Measurements from ENCODE around the gene LAMP5. TPM values are rescaled to one million over a fixed set of nuclear protein-coding genes. Genes with fewer than 3 reads are reported as not detected.

Gene LAMP5
- total RNA-seq, 2 donors from 2014 or later, result 0.14 to 0.34 TPM

DNA sequence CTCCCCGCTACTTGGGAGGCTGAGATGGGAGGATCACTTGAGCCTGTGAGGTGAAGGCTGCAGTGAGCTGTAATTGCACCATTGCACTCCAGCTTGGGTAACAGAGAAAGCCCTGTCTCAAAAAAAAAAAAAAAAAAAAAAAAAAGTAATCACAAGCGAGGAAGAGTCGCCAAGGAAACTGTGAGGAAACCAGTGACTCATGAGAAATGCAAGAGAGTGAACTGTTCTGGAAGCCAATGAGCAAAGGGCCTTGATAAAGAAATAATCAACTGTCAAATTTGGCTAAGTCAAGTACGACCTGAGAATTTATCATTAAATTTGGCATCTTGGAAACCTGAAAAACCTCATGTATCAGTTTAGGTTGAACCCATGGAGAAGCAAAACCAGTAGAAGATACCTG, 16.1 kb upstream of the LAMP5 start:
- Histone ChIP-seq H3K9me3 (no peaks in the 10 kb centered on the region), H3K27ac (no peak overlapping the region), H3K4me1 (replicated peaks) (no peaks in the 10 kb centered on the region), H3K27me3 (replicated peaks; ENCODE audit: insufficient read depth) (no peaks in the 10 kb centered on the region), H3K36me3 (no peaks in the 10 kb centered on the region), H3K4me3 (no peak overlapping the region)
- 92% methylated on average over 4 of the region's 4 CpGs for WGBS
- no peak for DNase-seq (ENCODE audit: low spot score)
- TF ChIP-seq, protein P1, sequence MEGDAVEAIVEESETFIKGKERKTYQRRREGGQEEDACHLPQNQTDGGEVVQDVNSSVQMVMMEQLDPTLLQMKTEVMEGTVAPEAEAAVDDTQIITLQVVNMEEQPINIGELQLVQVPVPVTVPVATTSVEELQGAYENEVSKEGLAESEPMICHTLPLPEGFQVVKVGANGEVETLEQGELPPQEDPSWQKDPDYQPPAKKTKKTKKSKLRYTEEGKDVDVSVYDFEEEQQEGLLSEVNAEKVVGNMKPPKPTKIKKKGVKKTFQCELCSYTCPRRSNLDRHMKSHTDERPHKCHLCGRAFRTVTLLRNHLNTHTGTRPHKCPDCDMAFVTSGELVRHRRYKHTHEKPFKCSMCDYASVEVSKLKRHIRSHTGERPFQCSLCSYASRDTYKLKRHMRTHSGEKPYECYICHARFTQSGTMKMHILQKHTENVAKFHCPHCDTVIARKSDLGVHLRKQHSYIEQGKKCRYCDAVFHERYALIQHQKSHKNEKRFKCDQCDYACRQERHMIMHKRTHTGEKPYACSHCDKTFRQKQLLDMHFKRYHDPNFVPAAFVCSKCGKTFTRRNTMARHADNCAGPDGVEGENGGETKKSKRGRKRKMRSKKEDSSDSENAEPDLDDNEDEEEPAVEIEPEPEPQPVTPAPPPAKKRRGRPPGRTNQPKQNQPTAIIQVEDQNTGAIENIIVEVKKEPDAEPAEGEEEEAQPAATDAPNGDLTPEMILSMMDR (IDR thresholded peaks at IDR 0.05), result no peak
- TF ChIP-seq POLR2A (IDR thresholded peaks at IDR 0.05) (no peak), POLR2AphosphoS5 (IDR thresholded peaks at IDR 0.05) (no peak)
- intact Hi-C loops (cut with DNase I), result no loop called here

DNA sequence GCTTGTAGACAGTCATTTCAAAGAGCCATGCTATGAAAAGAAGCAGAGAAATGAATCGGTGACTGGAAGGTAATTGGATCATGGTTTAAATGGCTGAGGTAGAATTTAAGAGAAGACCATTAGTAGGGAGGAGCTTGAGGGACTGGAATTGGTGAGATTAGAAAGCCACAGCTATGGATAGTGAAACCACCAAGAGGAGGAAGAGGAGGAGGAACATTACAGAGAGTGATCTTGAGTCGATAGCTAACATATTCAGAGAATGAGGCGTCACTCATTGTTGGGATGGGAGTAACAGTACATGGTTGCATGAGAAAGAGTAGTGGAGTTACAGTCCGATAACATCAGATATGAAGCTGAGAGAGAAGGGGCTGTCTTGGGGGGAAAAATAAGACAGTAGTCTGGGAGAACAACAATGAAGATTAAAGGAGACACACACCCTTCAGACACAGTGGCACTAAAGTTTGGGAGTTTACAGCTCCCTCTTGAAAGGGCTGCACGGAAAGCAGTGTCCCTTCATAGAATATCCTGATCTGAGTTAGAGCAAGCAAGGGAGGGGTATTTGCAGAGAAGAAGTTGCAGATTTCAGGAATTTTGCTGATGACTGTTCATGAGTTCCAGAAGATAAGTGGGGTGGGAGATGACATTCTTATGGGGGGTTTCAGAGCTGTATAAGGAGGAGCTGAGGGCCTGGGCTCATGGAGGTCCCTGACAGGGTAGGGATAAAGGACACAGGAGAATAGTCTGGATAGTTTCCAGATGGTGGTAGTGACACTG, 15.1 kb upstream of the LAMP5 start:
- WGBS, result 93% methylated on average over 5 of the region's 5 CpGs
- no peaks in the 10 kb centered on the region for H3K9me3 ChIP-seq
- intact Hi-C loops (cut with DNase I), result no loop called here
- H3K4me1 ChIP-seq (replicated peaks), result no peaks in the 10 kb centered on the region
- no peaks in the 10 kb centered on the region for H3K36me3 ChIP-seq
- H3K27ac ChIP-seq, result no peak overlapping the region
- no peak for DNase-seq (ENCODE audit: low spot score)
- no peak overlapping the region for H3K4me3 ChIP-seq
- no peaks in the 10 kb centered on the region for H3K27me3 ChIP-seq (replicated peaks; ENCODE audit: insufficient read depth)
- TF ChIP-seq POLR2A (IDR thresholded peaks at IDR 0.05), result no peak

DNA sequence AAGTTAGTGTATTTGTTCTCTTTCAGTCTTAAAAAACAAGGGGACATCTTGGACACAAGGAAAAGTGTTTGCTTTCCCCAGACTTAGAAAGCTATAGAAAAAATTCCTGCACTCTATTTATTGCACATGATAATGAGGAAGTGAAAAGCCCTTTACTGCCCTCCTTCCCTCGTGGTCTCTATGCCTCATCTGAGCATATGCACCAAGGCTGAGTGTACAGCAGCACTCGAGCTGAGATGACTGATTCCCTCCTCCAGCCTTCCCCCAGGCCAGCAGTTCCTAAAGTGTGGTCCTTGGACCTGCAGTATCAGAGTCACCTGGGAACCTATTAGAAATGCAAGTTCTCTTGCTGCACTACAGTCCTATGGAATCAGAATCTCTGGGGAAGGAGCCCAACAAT, 14.3 kb upstream of the LAMP5 start:
- TF ChIP-seq, protein P1 (IDR thresholded peaks at IDR 0.05), result no peak
- no peak for TF ChIP-seq POLR2A (IDR thresholded peaks at IDR 0.05)
- no peak for TF ChIP-seq POLR2AphosphoS5 (IDR thresholded peaks at IDR 0.05)
- H3K27ac ChIP-seq, result no peak overlapping the region
- H3K4me3 ChIP-seq, result no peak overlapping the region
- intact Hi-C loops (cut with DNase I), result no loop called here
- no peaks in the 10 kb centered on the region for H3K9me3 ChIP-seq
- H3K4me1 ChIP-seq (replicated peaks), result no peaks in the 10 kb centered on the region
- 37% methylated on average over 2 of the region's 2 CpGs for WGBS
- no peaks in the 10 kb centered on the region for H3K27me3 ChIP-seq (replicated peaks; ENCODE audit: insufficient read depth)
- H3K36me3 ChIP-seq, result no peaks in the 10 kb centered on the region
- DNase-seq (ENCODE audit: low spot score), result no peak

DNA sequence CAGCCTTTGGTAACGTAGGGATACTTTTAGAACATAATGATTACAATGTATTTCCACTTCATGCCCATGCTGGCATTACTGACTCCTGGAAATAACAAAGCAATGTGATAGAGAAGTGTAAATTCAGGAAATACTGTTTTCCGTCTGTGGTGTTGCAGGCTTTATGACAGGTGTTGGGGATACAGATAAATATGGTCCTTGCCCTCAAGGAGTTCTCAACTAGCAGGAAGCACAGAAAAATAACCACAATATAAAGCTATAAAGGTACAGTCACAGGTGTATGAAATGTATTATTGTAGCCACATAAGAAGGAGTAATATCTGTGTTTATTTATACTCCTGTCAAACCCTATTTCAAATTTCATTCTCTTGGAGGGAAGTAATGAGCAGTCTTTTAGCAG, 12.9 kb upstream of the LAMP5 start:
- Histone ChIP-seq H3K27me3 (replicated peaks; ENCODE audit: insufficient read depth) (no peaks in the 10 kb centered on the region), H3K36me3 (no peaks in the 10 kb centered on the region), H3K27ac (no peak overlapping the region), H3K4me1 (replicated peaks) (no peaks in the 10 kb centered on the region), H3K4me3 (no peak overlapping the region), H3K9me3 (no peaks in the 10 kb centered on the region)
- intact Hi-C loops (cut with DNase I), result no loop called here
- WGBS, result 75% methylated on average over 2 of the region's 2 CpGs
- TF ChIP-seq POLR2A (IDR thresholded peaks at IDR 0.05) (no peak), POLR2AphosphoS5 (IDR thresholded peaks at IDR 0.05) (no peak)
- TF ChIP-seq, protein P1 (IDR thresholded peaks at IDR 0.05), result no peak
- DNase-seq (ENCODE audit: low spot score), result no peak

DNA sequence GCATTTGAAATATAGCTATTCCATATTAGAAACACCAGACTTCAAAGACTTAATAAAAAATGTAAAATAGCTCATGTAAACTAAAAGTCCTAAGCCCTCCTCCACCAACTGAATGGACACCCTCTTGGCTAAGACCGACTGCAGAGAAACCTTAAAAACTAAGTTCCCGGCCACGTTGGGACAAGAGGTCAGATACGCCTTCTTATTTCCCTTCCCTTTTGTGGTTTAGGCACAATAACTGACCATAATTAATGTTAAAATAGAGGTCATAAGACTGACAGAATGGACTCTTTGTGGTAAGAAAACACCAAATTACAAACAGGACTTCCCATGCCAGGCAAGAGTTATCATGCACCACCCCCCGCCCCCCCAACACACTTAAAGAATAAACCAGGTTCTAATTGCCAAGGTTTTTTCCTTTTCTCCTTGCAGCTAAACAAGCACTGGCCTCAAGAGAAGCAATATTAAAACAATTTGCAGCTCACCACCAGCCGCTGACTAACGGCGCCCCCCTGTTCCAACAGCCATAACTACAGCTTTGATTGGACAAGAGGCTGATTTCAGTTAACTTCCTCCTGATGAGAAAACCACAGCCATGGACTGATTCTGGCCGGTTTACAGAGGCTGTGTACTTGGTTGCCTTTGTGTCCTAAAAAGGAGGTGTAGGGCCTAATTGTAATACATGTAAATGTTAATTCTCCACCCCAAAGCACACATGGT, 10.7 kb upstream of the LAMP5 start:
- intact Hi-C loops (cut with DNase I), result no loop called here
- TF ChIP-seq POLR2A (IDR thresholded peaks at IDR 0.05) (no peak), POLR2AphosphoS5 (IDR thresholded peaks at IDR 0.05) (no peak)
- TF ChIP-seq, protein P1 (IDR thresholded peaks at IDR 0.05), result no peak
- Histone ChIP-seq H3K27ac (no peak overlapping the region), H3K4me3 (no peak overlapping the region), H3K9me3 (no peaks in the 10 kb centered on the region), H3K36me3 (no peaks in the 10 kb centered on the region), H3K4me1 (replicated peaks) (no peaks in the 10 kb centered on the region), H3K27me3 (replicated peaks; ENCODE audit: insufficient read depth) (peaks cover 6% of the 10 kb centered on the region)
- 61% methylated on average over 9 of the region's 9 CpGs for WGBS
- DNase-seq (ENCODE audit: low spot score), result no peak

All from prostate gland (tissue), 2 donors.